Neural crest cell (in vitro differentiated cells): Measurements from ENCODE around the gene STEAP3. TPM values are rescaled to one million over a fixed set of nuclear protein-coding genes. Genes with fewer than 3 reads are reported as not detected.

Experiments used
- DNase-seq: peaks from one replicate; pipeline ENCODE4 v3.0.0; 2021; ENCODE audit warnings: low read depth, mixed read lengths, low spot score
- H3K27ac Mint-ChIP-seq: one replicate; pipeline ENCODE4 v1.8.0; 2021; ENCODE audit warnings: mild to moderate bottlenecking, mixed read lengths; ENCODE audit not compliant: unreplicated experiment
- H3K27me3 Mint-ChIP-seq: 2 replicates; pipeline ENCODE4 v1.8.0; 2021; ENCODE audit warnings: low read depth, mild to moderate bottlenecking, mixed read lengths
- H3K36me3 Mint-ChIP-seq: 2 replicates; pipeline ENCODE4 v1.8.0; 2021; ENCODE audit warnings: low read depth, mild to moderate bottlenecking, mixed read lengths
- H3K4me1 Mint-ChIP-seq: 2 replicates; pipeline ENCODE4 v1.8.0; 2021; ENCODE audit warnings: mixed read lengths
- H3K4me3 Mint-ChIP-seq: one replicate; pipeline ENCODE4 v1.8.0; 2021; ENCODE audit warnings: mild to moderate bottlenecking, mixed read lengths
- H3K9me3 Mint-ChIP-seq: 2 replicates; pipeline ENCODE4 v1.8.0; 2021; ENCODE audit warnings: mixed read lengths
- total RNA-seq: library from RNA; stranded (reverse); gene quantifications from 2 replicates; pipeline ENCODE4 v1.2.1, GENCODE V29; 2021
- TF ChIP-seq, protein P1 (sequence below): fragments of 200-600 bp; sonication (generic); conservative IDR thresholded peaks from 2 replicates; pipeline ENCODE4 v1.5.0; 2021; ENCODE audit warnings: antibody characterized with exemption, mild to moderate bottlenecking

Gene STEAP3
- total RNA-seq, 1 donor from 2014 or later, result 0.77 TPM

- Mint-ChIP-seq H3K9me3 (no peaks in the 10 kb centered on the region), H3K27ac (no peak overlapping the region), H3K27me3 (no peaks in the 10 kb centered on the region), H3K4me3 (no peak overlapping the region), H3K4me1 (no peaks in the 10 kb centered on the region), H3K36me3 (no peaks in the 10 kb centered on the region)
- TF ChIP-seq, protein P1, sequence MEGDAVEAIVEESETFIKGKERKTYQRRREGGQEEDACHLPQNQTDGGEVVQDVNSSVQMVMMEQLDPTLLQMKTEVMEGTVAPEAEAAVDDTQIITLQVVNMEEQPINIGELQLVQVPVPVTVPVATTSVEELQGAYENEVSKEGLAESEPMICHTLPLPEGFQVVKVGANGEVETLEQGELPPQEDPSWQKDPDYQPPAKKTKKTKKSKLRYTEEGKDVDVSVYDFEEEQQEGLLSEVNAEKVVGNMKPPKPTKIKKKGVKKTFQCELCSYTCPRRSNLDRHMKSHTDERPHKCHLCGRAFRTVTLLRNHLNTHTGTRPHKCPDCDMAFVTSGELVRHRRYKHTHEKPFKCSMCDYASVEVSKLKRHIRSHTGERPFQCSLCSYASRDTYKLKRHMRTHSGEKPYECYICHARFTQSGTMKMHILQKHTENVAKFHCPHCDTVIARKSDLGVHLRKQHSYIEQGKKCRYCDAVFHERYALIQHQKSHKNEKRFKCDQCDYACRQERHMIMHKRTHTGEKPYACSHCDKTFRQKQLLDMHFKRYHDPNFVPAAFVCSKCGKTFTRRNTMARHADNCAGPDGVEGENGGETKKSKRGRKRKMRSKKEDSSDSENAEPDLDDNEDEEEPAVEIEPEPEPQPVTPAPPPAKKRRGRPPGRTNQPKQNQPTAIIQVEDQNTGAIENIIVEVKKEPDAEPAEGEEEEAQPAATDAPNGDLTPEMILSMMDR, result no peak
- no peak for DNase-seq
Measured at GRCh38 chr2:119305497-119306195, 82.0 kb downstream of the STEAP3 start.

DNA sequence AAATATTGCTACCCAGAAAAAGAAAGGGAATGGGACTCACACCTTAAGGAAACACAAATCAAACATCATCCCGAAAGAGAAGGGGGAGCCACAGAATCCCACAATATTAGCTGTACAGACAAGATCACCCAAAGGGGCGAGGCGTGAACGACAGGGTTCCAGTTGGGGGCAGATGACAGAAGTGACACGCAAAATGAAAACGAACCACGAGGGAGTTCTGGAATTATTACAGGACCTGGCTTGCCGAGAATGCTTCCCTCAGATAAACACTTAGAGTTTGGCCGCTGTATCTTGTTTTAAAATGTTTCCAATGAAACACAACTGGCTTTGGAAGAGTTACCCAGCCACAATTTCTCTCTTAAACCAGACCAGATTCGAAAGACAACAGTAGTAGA is 82.6 kb downstream of the STEAP3 start:
- no peak overlapping the region for H3K27ac Mint-ChIP-seq
- H3K4me1 Mint-ChIP-seq, result no peaks in the 10 kb centered on the region
- H3K27me3 Mint-ChIP-seq, result no peaks in the 10 kb centered on the region
- no peak overlapping the region for H3K4me3 Mint-ChIP-seq
- TF ChIP-seq, protein P1, result no peak
- no peak for DNase-seq
- no peaks in the 10 kb centered on the region for H3K9me3 Mint-ChIP-seq
- no peaks in the 10 kb centered on the region for H3K36me3 Mint-ChIP-seq

- Mint-ChIP-seq H3K27me3 (no peaks in the 10 kb centered on the region), H3K4me3 (no peak overlapping the region), H3K9me3 (no peaks in the 10 kb centered on the region), H3K27ac (no peak overlapping the region), H3K4me1 (no peaks in the 10 kb centered on the region), H3K36me3 (no peaks in the 10 kb centered on the region)
- TF ChIP-seq, protein P1, result no peak
- no peak for DNase-seq
Measured at GRCh38 chr2:119307419-119308140, 83.9 kb downstream of the STEAP3 start.

- no peaks in the 10 kb centered on the region for H3K27me3 Mint-ChIP-seq
- no peak overlapping the region for H3K27ac Mint-ChIP-seq
- TF ChIP-seq, protein P1, result no peak
- no peaks in the 10 kb centered on the region for H3K4me1 Mint-ChIP-seq
- DNase-seq, result no peak
- H3K9me3 Mint-ChIP-seq, result no peaks in the 10 kb centered on the region
- no peaks in the 10 kb centered on the region for H3K36me3 Mint-ChIP-seq
- no peak overlapping the region for H3K4me3 Mint-ChIP-seq
Measured at GRCh38 chr2:119308793-119309330, 85.2 kb downstream of the STEAP3 start.

- H3K36me3 Mint-ChIP-seq, result peaks cover 6% of the 10 kb centered on the region
- H3K27ac Mint-ChIP-seq, result no peak overlapping the region
- H3K27me3 Mint-ChIP-seq, result no peaks in the 10 kb centered on the region
- no peak overlapping the region for H3K4me3 Mint-ChIP-seq
- TF ChIP-seq, protein P1, result no peak
- no peak for DNase-seq
- H3K4me1 Mint-ChIP-seq, result peaks cover 7% of the 10 kb centered on the region
- peaks cover 6% of the 10 kb centered on the region for H3K9me3 Mint-ChIP-seq
Measured at GRCh38 chr2:119311371-119311770, 87.7 kb downstream of the STEAP3 start.
